Type B pancreatic cell (in vitro differentiated cells): ENCODE measurements around the gene VPS52. TPM values are rescaled to one million over a fixed set of nuclear protein-coding genes. Genes with fewer than 3 reads are reported as not detected.

Experiments
- DNase-seq: peaks from one replicate; pipeline ENCODE4 v3.0.0; 2021; ENCODE audit warnings: mixed read lengths; ENCODE audit not compliant: unreplicated experiment; ENCODE audit errors: extremely low spot score
- H3K27ac Mint-ChIP-seq: 2 replicates; pipeline ENCODE4 v1.8.0; 2021; ENCODE audit warnings: mild to moderate bottlenecking, mixed read lengths
- H3K27me3 Mint-ChIP-seq: 2 replicates; pipeline ENCODE4 v1.8.0; 2021; ENCODE audit warnings: mixed read lengths
- H3K36me3 Mint-ChIP-seq: 2 replicates; pipeline ENCODE4 v1.8.0; 2021; ENCODE audit warnings: mixed read lengths
- H3K4me1 Mint-ChIP-seq: one replicate; pipeline ENCODE4 v1.8.0; 2021; ENCODE audit warnings: mixed read lengths; ENCODE audit not compliant: unreplicated experiment
- H3K4me3 Mint-ChIP-seq: 2 replicates; pipeline ENCODE4 v1.8.0; 2021; ENCODE audit warnings: mild to moderate bottlenecking, mixed read lengths
- H3K9me3 Mint-ChIP-seq: 2 replicates; pipeline ENCODE4 v1.8.0; 2021; ENCODE audit warnings: mixed read lengths
- CTCF ChIP-seq: fragments of 200-600 bp; sonication (generic); conservative IDR thresholded peaks from 2 replicates; pipeline ENCODE4 v1.5.0; 2021; ENCODE audit warnings: antibody characterized with exemption, mild to moderate bottlenecking
- long read RNA-seq: library from polyadenylated mRNA; unstranded; transcript quantifications from one replicate; pipeline ENCODE4 v2.0.0, GENCODE V29; 2020
- total RNA-seq: library from RNA; stranded (reverse); gene quantifications from 2 replicates; pipeline ENCODE4 v1.2.1, GENCODE V29; 2021; ENCODE audit warnings: low replicate concordance

The VPS52 gene
- 54.7 and 62.4 TPM in 2 replicates for total RNA-seq
- long read RNA-seq, transcript VPS52-212 (20 exons, 2,960 nt): major isoform, 44 of 75 reads
- long read RNA-seq, partial matches to known transcripts: 13 of 75 reads
- long read RNA-seq, other reads (novel, unspliced or antisense): 18 of 75 reads

DNA sequence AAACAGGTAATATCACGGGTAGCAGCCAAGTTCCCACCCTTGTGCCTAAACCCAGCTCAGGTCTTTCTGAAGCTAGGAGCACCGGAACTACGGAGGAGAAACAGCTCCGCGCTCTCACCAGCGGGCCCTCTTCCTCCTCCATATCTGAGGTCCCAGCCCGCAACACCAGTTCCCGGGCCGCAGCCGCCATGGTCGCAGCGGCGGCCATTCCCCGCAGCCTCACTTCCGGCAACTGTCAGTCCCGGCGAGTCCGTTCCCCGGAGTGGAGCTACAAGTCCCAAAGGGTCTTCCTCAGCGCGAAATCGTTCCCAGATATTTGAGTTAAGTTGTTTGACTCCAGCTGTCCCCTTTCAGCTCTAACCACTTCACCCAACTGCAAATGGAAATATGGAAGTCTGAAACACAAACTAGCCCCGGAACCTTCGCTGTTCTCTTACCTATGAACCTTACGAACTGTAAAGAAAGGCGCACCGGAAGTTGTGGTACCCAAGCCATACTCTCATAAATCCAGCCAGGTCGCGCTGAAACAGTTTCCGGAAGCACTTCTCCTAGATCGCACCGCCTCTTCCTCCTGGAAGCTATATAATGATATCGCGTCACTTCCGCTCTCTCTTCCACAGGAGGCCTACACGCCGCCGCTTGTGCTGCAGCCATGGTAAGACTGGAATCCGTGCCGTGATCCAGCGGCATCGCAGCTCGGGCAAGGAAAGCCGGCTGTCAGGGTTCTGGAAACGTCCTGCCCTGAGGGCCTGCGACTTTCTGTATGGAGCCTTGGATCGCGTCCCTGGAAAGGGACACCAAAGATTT is at the start of gene VPS52, which contains the start of gene RPS18:
Gene VPS52 (minus strand): TSS at position 409 of the 807 bp plus-strand sequence. CDS start 201 bp downstream, at position 208.
Gene RPS18 (plus strand): TSS at position 608 of the 807 bp plus-strand sequence. CDS start 45 bp downstream, at position 653.
- Mint-ChIP-seq H3K4me3 (peak within 1 kb of the TSS; percentile 98), H3K4me1 (peaks cover 45% of the 10 kb centered on the region), H3K27ac (peak within 1 kb of the TSS; percentile 100), H3K9me3 (no peaks in the 10 kb centered on the region), H3K36me3 (peaks cover 39% of the 10 kb centered on the region), H3K27me3 (no peaks in the 10 kb centered on the region)
- peak; percentile 87 for DNase-seq
- no peak for TF ChIP-seq CTCF

- Mint-ChIP-seq H3K36me3 (peaks cover 14% of the 10 kb centered on the region), H3K27me3 (no peaks in the 10 kb centered on the region), H3K27ac (peak overlapping the region; percentile 70), H3K4me1 (peaks cover 60% of the 10 kb centered on the region), H3K9me3 (no peaks in the 10 kb centered on the region), H3K4me3 (peak overlapping the region; percentile 86)
- no peak for TF ChIP-seq CTCF
- DNase-seq: no peak
Measured at GRCh38 chr6:33321227-33321626, 49.6 kb upstream of the VPS52 start.

DNA sequence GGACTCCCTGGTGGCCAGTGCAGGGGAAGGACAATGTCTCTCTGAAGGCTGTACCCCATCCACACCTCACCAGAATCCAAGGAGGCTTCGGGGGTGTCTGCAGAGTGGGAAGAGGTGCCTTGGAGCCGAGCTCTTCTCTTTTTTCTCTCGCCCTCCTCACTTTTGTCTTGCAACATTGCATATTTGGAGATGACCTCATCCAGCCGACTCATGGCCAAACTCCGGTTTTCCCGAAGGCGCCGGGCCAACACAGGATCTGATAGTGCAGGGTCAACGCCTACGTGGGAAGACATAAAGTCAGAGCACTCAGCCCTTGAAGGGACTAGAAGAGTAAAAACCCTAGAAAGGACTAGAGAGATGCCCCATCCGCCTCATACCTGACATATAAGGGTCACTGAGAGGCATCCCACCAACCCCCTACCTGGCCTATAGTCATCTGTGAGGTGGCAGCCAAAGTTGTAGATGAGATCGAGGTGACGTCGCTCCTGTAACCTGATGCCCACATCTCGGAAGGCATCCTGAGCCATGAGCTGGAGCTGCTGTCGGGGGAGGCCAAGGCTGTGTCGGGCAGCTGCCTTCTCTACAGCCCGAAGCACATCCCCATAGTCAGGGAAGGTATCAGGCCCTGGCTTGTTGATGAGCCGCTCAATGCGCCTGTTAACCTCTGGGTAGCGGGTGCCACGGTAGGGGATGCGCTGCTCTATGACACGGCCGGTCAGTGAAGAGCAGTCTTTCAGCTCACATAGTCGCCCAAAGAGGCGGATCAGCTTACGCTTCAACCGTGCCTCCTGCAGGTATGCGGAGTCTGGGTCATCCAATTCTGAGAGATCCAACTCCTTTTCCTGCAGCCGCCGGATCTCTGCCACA is 48.9 kb upstream of the VPS52 start:
- no peak for TF ChIP-seq CTCF
- Mint-ChIP-seq H3K4me1 (peaks cover 60% of the 10 kb centered on the region), H3K9me3 (no peaks in the 10 kb centered on the region), H3K27ac (peak overlapping the region; percentile 70), H3K36me3 (peaks cover 14% of the 10 kb centered on the region), H3K4me3 (peak overlapping the region; percentile 86), H3K27me3 (no peaks in the 10 kb centered on the region)
- no peak for DNase-seq

DNA sequence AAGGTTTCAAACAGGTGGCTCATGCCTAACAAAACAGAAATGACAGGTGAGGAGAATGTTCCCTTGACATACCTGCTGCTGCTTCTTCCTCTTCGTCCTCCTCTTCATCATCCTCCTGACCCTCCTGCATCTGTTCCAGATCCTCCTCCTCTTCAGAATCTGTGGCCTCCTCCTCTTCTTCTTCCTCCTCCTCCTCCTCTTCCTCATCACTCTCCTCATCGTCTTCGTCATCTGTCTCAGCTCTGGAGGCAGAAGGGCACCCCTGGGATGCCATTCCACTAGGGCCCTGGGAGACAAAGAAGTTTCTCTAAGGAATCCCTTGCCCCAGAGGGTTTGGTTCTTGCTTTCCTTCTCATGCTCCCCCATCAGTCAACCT is 48.3 kb upstream of the VPS52 start:
- TF ChIP-seq CTCF: no peak
- no peaks in the 10 kb centered on the region for H3K9me3 Mint-ChIP-seq
- peak overlapping the region; percentile 74 for H3K4me3 Mint-ChIP-seq
- peak overlapping the region; percentile 70 for H3K27ac Mint-ChIP-seq
- H3K36me3 Mint-ChIP-seq: peaks cover 14% of the 10 kb centered on the region
- DNase-seq: no peak
- peaks cover 60% of the 10 kb centered on the region for H3K4me1 Mint-ChIP-seq
- no peaks in the 10 kb centered on the region for H3K27me3 Mint-ChIP-seq

- Mint-ChIP-seq H3K4me1 (peaks cover 59% of the 10 kb centered on the region), H3K4me3 (peak overlapping the region; percentile 100), H3K9me3 (no peaks in the 10 kb centered on the region), H3K27ac (peak overlapping the region; percentile 100), H3K27me3 (no peaks in the 10 kb centered on the region), H3K36me3 (peaks cover 14% of the 10 kb centered on the region)
- DNase-seq: no peak
- TF ChIP-seq CTCF: no peak
Measured at GRCh38 chr6:33318426-33319073, 46.9 kb upstream of the VPS52 start.
